Ishikawa (cell line): ENCODE results near the gene COPS2.

ENCODE experiments used
- CEBPB ChIP-seq: IDR thresholded peaks from 2 replicates; pipeline ENCODE4 v1.6.1; 2012
- CREB1 ChIP-seq: IDR thresholded peaks from 2 replicates; pipeline ENCODE4 v1.6.1; 2012; ENCODE audit warnings: low read depth
- EGR1 ChIP-seq: IDR thresholded peaks from 2 replicates; pipeline ENCODE4 v1.6.1; 2012
- EP300 ChIP-seq: IDR thresholded peaks from 2 replicates; pipeline ENCODE4 v1.6.1; 2012; ENCODE audit warnings: borderline replicate concordance
- FOXM1 ChIP-seq: IDR thresholded peaks from 2 replicates; pipeline ENCODE4 v1.6.1; 2012; ENCODE audit warnings: low read depth, borderline replicate concordance
- MAX ChIP-seq: IDR thresholded peaks from 2 replicates; pipeline ENCODE4 v1.6.1; 2012
- NFIC ChIP-seq: IDR thresholded peaks from 2 replicates; pipeline ENCODE4 v1.6.1; 2012
- RAD21 ChIP-seq: IDR thresholded peaks from 2 replicates; pipeline ENCODE4 v1.6.1; 2012; ENCODE audit warnings: low read depth
- REST ChIP-seq: IDR thresholded peaks from 2 replicates; pipeline ENCODE4 v1.6.1; 2012; ENCODE audit warnings: low read depth, mild to moderate bottlenecking
- TAF1 ChIP-seq: IDR thresholded peaks from 2 replicates; pipeline ENCODE4 v1.6.1; 2012; ENCODE audit warnings: low read depth, mild to moderate bottlenecking
- TCF12 ChIP-seq: IDR thresholded peaks from 2 replicates; pipeline ENCODE4 v1.6.1; 2012; ENCODE audit warnings: low read depth
- TEAD4 ChIP-seq: IDR thresholded peaks from 2 replicates; pipeline ENCODE4 v1.6.1; 2012
- USF1 ChIP-seq: IDR thresholded peaks from 2 replicates; pipeline ENCODE4 v1.6.1; 2012
- YY1 ChIP-seq: IDR thresholded peaks from 2 replicates; pipeline ENCODE4 v1.6.1; 2012; ENCODE audit warnings: low read depth
- ZBTB7A ChIP-seq: IDR thresholded peaks from 2 replicates; pipeline ENCODE4 v1.6.1; 2012; ENCODE audit warnings: low read depth

The COPS2 gene

GRCh38 chr15:49155110-49155833, at the start of gene COPS2:
COPS2 (minus strand) TSS chr15:49155599; CDS start chr15:49155578, 21 bp downstream.
- TF ChIP-seq TEAD4 (0 out of 2 replicates have a peak, but pooled peaks have one; percentile 46), USF1 (peak; percentile 58), EP300 (peak; percentile 26; the same call in 1 of the 2 replicates), CREB1 (peak; percentile 42; the same call in 1 of the 2 replicates), YY1 (peak; percentile 91), TCF12 (peak; percentile 54), MAX (peak; percentile 55), TAF1 (peak; percentile 89), CEBPB (no peak), NFIC (0 out of 2 replicates have a peak, but pooled peaks have one; percentile 33), ZBTB7A (no peak), FOXM1 (no peak), EGR1 (no peak), RAD21 (no peak), REST (no peak)

GRCh38 chr15:49200347-49200746, 44.9 kb upstream of the COPS2 start:
- no peak for TF ChIP-seq CEBPB
- no peak for TF ChIP-seq USF1
- TF ChIP-seq MAX = no peak
- no peak for TF ChIP-seq RAD21
- TF ChIP-seq CREB1 = no peak
- no peak for TF ChIP-seq NFIC
- no peak for TF ChIP-seq ZBTB7A
- TF ChIP-seq FOXM1 = no peak
- no peak for TF ChIP-seq YY1
- no peak for TF ChIP-seq EGR1
- no peak for TF ChIP-seq EP300
- TF ChIP-seq TAF1 = no peak

GRCh38 chr15:49199666-49200065, 44.3 kb upstream of the COPS2 start:
- TF ChIP-seq REST = no peak

- TF ChIP-seq RAD21 (no peak), USF1 (no peak)
These were observed 41.5 kb upstream of the COPS2 start for GRCh38 chr15:49196856-49197255.

GRCh38 chr15:49191892-49192291, 36.5 kb upstream of the COPS2 start:
- no peak for TF ChIP-seq TCF12
- TF ChIP-seq RAD21 = no peak
- no peak for TF ChIP-seq CREB1
- no peak for TF ChIP-seq MAX
- TF ChIP-seq EP300 = no peak
- no peak for TF ChIP-seq FOXM1
- no peak for TF ChIP-seq TAF1
- no peak for TF ChIP-seq ZBTB7A
- no peak for TF ChIP-seq YY1
- TF ChIP-seq REST = no peak
- TF ChIP-seq TEAD4 = no peak
- TF ChIP-seq USF1 = no peak
- no peak for TF ChIP-seq NFIC
- TF ChIP-seq EGR1 = no peak
- TF ChIP-seq CEBPB = no peak
